IMR-90 (cell line): ENCODE measurements around the gene BCL2L11.

ENCODE experiments used
- MXI1 ChIP-seq: IDR thresholded peaks from 2 replicates; pipeline ENCODE4 v1.6.1; 2012; ENCODE audit warnings: low read depth, mild to moderate bottlenecking, low read length, moderate library complexity, borderline replicate concordance
- TF ChIP-seq, protein P1 (sequence below): conservative IDR thresholded peaks from 2 replicates; pipeline ENCODE4 v1.5.1; 2012; ENCODE audit warnings: mild to moderate bottlenecking, low read depth, low read length, improper control_type of control experiment

DNA sequence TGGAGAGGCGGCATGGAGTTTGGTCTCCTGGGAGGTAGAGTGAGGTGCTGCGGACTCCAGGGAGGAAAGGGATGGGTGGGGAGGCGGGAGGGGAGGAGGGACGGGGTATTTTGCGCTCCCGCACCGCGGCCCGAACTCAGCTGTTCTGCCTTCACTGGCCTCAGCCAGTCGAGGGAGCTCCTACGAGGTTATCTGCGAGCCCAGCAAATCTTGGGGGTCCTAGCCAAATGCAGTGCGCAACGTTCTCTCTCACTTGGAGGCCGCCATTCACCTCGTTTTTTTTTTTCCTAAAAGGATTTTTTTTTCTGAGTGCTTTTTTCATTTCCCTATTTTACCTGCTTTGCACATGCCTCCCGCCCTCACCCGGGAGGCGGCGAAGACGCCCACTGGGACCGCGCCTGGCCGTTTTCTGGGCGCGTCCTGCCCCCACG, 877 bp upstream of the BCL2L11 start:
- TF ChIP-seq MXI1: no peak
- TF ChIP-seq, protein P1, sequence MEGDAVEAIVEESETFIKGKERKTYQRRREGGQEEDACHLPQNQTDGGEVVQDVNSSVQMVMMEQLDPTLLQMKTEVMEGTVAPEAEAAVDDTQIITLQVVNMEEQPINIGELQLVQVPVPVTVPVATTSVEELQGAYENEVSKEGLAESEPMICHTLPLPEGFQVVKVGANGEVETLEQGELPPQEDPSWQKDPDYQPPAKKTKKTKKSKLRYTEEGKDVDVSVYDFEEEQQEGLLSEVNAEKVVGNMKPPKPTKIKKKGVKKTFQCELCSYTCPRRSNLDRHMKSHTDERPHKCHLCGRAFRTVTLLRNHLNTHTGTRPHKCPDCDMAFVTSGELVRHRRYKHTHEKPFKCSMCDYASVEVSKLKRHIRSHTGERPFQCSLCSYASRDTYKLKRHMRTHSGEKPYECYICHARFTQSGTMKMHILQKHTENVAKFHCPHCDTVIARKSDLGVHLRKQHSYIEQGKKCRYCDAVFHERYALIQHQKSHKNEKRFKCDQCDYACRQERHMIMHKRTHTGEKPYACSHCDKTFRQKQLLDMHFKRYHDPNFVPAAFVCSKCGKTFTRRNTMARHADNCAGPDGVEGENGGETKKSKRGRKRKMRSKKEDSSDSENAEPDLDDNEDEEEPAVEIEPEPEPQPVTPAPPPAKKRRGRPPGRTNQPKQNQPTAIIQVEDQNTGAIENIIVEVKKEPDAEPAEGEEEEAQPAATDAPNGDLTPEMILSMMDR: no peak
